GM21723 (cell line): ENCODE data around the gene KTN1.

Source experiments
- ATAC-seq: cut with Tn5 transposase; IDR thresholded peaks from one replicate; pipeline ENCODE4 v1.9.1; 2021; ENCODE audit warnings: mild to moderate bottlenecking, moderate library complexity; ENCODE audit not compliant: unreplicated experiment

KTN1 gene

GRCh38 chr14:55711175-55711811, 131.3 kb downstream of the KTN1 start:
- no peak for ATAC-seq

GRCh38 chr14:55712491-55712890, 132.5 kb downstream of the KTN1 start:
- ATAC-seq = no peak

- no peak for ATAC-seq
These were observed 133.5 kb downstream of the KTN1 start for GRCh38 chr14:55713486-55713885.

- peak; percentile 85 for ATAC-seq
These were observed 135.9 kb downstream of the KTN1 start for GRCh38 chr14:55715889-55716288.

GRCh38 chr14:55717621-55718020, 137.6 kb downstream of the KTN1 start:
- no peak for ATAC-seq

- no peak for ATAC-seq
These were observed 138.5 kb downstream of the KTN1 start for GRCh38 chr14:55718551-55718950.

GRCh38 chr14:55720796-55721195, 140.8 kb downstream of the KTN1 start:
- no peak for ATAC-seq

- no peak for ATAC-seq
These were observed 141.3 kb downstream of the KTN1 start for GRCh38 chr14:55721353-55721752.

- no peak for ATAC-seq
These were observed 142.0 kb downstream of the KTN1 start for GRCh38 chr14:55722054-55722453.

GRCh38 chr14:55724736-55725135, 144.7 kb downstream of the KTN1 start:
- ATAC-seq = no peak

GRCh38 chr14:55730592-55731310, 150.7 kb downstream of the KTN1 start:
- no peak for ATAC-seq

GRCh38 chr14:55731311-55731872, 151.4 kb downstream of the KTN1 start:
- no peak for ATAC-seq

- ATAC-seq = no peak
These were observed 152.0 kb downstream of the KTN1 start for GRCh38 chr14:55731881-55732498.

GRCh38 chr14:55733599-55733998, 153.6 kb downstream of the KTN1 start:
- ATAC-seq = no peak
